GM23338 (cell line): ENCODE results near the gene UGDH. TPM values are rescaled to one million over a fixed set of nuclear protein-coding genes. Genes with fewer than 3 reads are reported as not detected.

Source experiments
- ATAC-seq: fragments of 200-7000 bp; cut with Tn5 transposase; 3 replicates; pipeline ENCODE4 v1.9.1; 2020
- DNase-seq: peaks from one replicate; pipeline ENCODE4 v3.0.0-alpha.2; 2015; ENCODE audit warnings: low spot score
- H2AFZ ChIP-seq: fragments of 200-600 bp; sonication (generic); 2 replicates; pipeline ENCODE4 v1.8.0; 2016; ENCODE audit warnings: antibody characterized with exemption, mild to moderate bottlenecking, moderate library complexity
- H3F3A ChIP-seq: fragments of 200-600 bp; sonication (generic); replicated peaks from 2 replicates; pipeline ENCODE4 v1.8.0; 2017; ENCODE audit warnings: antibody characterized with exemption, mixed run types, low read depth
- H3K27ac ChIP-seq: fragments of 200-600 bp; sonication (generic); 2 replicates; pipeline ENCODE4 v1.6.1; 2016; ENCODE audit warnings: low read depth
- H3K27me3 ChIP-seq: fragments of 200-600 bp; sonication (generic); 2 replicates; pipeline ENCODE4 v1.8.0; 2016; ENCODE audit warnings: mild to moderate bottlenecking, mixed run types, moderate library complexity; ENCODE audit not compliant: insufficient read depth
- H3K36me3 ChIP-seq: fragments of 200-600 bp; sonication (generic); 2 replicates; pipeline ENCODE4 v1.8.0; 2016; ENCODE audit warnings: mild to moderate bottlenecking; ENCODE audit not compliant: insufficient read depth
- H3K4me1 ChIP-seq: fragments of 200-600 bp; sonication (generic); 2 replicates; pipeline ENCODE4 v1.8.0; 2016; ENCODE audit warnings: mild to moderate bottlenecking, moderate library complexity; ENCODE audit not compliant: insufficient read depth
- H3K4me2 ChIP-seq: fragments of 200-600 bp; sonication (generic); 2 replicates; pipeline ENCODE4 v1.7.1; 2017; ENCODE audit warnings: mixed run types
- H3K4me3 ChIP-seq: fragments of 200-600 bp; sonication (generic); 2 replicates; pipeline ENCODE4 v1.6.1; 2016; ENCODE audit warnings: mixed run types
- H3K79me2 ChIP-seq: fragments of 200-600 bp; sonication (generic); replicated peaks from 2 replicates; pipeline ENCODE4 v1.8.0; 2017; ENCODE audit warnings: mild to moderate bottlenecking; ENCODE audit not compliant: insufficient read depth
- H3K9me2 ChIP-seq: fragments of 200-600 bp; sonication (generic); 2 replicates; pipeline ENCODE4 v1.8.0; 2017; ENCODE audit not compliant: insufficient read depth
- H4K20me1 ChIP-seq: fragments of 200-600 bp; sonication (generic); replicated peaks from 2 replicates; pipeline ENCODE4 v1.8.0; 2017; ENCODE audit warnings: mild to moderate bottlenecking; ENCODE audit not compliant: insufficient read depth
- H3K27ac Mint-ChIP-seq: 2 replicates; pipeline ENCODE4 v1.8.0; 2020; ENCODE audit warnings: inconsistent platforms, mild to moderate bottlenecking, moderate library complexity, mixed read lengths
- H3K27me3 Mint-ChIP-seq: 3 replicates; pipeline ENCODE4 v1.8.0; 2022; ENCODE audit warnings: low read depth, mild to moderate bottlenecking, moderate library complexity, mixed read lengths, inconsistent platforms; ENCODE audit not compliant: insufficient read depth, poor library complexity
- H3K36me3 Mint-ChIP-seq: 3 replicates; pipeline ENCODE4 v1.8.0; 2021; ENCODE audit warnings: low read depth, mild to moderate bottlenecking, inconsistent platforms, moderate library complexity, mixed read lengths
- H3K4me1 Mint-ChIP-seq: 3 replicates; pipeline ENCODE4 v1.8.0; 2020; ENCODE audit warnings: mild to moderate bottlenecking, inconsistent platforms, mixed read lengths
- H3K4me3 Mint-ChIP-seq: 3 replicates; pipeline ENCODE4 v1.8.0; 2021; ENCODE audit warnings: moderate library complexity, mild to moderate bottlenecking, inconsistent platforms, mixed read lengths
- H3K9me3 Mint-ChIP-seq: 3 replicates; pipeline ENCODE4 v1.8.0; 2020; ENCODE audit warnings: moderate library complexity, mild to moderate bottlenecking, inconsistent platforms, mixed read lengths
- CREB1 ChIP-seq: fragments of 250-450 bp; sonication (Bioruptor Pico); IDR thresholded peaks from 2 replicates; pipeline ENCODE4 v1.5.0; 2020; ENCODE audit warnings: low read depth, mild to moderate bottlenecking, moderate library complexity
- CTCF ChIP-seq, 2 experiments: fragments of 200-600 bp in 1 of 2; sonication (generic) in 1 of 2; conservative IDR thresholded peaks; 2 replicates each; pipeline versions ENCODE4 v1.5.1 to v1.6.1; 2016 to 2017; ENCODE audit warnings: antibody characterized with exemption in 2 of 2, low read depth in 2 of 2, mild to moderate bottlenecking in 2 of 2, moderate library complexity in 1 of 2
- ETS1 ChIP-seq: IDR thresholded peaks from 2 replicates; pipeline ENCODE4 v1.6.1; 2016; ENCODE audit warnings: antibody characterized with exemption
- EZH2phosphoT487 ChIP-seq: fragments of 200-600 bp; sonication (generic); IDR thresholded peaks from one replicate; pipeline ENCODE4 v1.8.1; 2018; ENCODE audit warnings: antibody characterized with exemption; ENCODE audit not compliant: unreplicated experiment
- NANOG ChIP-seq: IDR thresholded peaks from 2 replicates; pipeline ENCODE4 v1.6.1; 2016; ENCODE audit warnings: antibody characterized with exemption, borderline replicate concordance
- POLR2AphosphoS5 ChIP-seq: IDR thresholded peaks from 2 replicates; pipeline ENCODE4 v1.6.1; 2016; ENCODE audit warnings: antibody characterized with exemption, low read depth
- STAT1 ChIP-seq: IDR thresholded peaks from one replicate; pipeline ENCODE4 v1.6.1; 2016; ENCODE audit warnings: antibody characterized with exemption; ENCODE audit not compliant: unreplicated experiment
- ZNF462 ChIP-seq: fragments of 250-450 bp; sonication (Bioruptor Pico); IDR thresholded peaks from 2 replicates; pipeline ENCODE4 v1.5.0; 2020; ENCODE audit warnings: mild to moderate bottlenecking, moderate library complexity
- polyA plus RNA-seq: library from polyadenylated mRNA; unstranded; fragments of >200 nt; fragmentation: Nextera tagmentation; extraction: Ambion mirVana; gene quantifications from 2 replicates; pipeline ENCODE4 v1.2.1, GENCODE V29; 2016
- total RNA-seq: library from RNA; depleted of rRNA; stranded (reverse); fragments of >200 nt; shearing (Covaris generic); gene quantifications from 2 replicates; pipeline ENCODE4 v1.2.3, GENCODE V29; 2014

The UGDH gene
- total and polyA plus RNA-seq, 2 experiments from 2014 or later: 48.9 to 81.3 TPM

- TF ChIP-seq ETS1 (no peak), CTCF (conservative IDR thresholded peaks at IDR 0.05; ENCODE audit: low read depth in 2 of 2) (no peak), NANOG (no peak), POLR2AphosphoS5 (no peak), EZH2phosphoT487 (no peak), CREB1 (CRISPR knock-in tag) (no peak)
These were observed 3.4 kb upstream of the UGDH start (continued) for GRCh38 chr4:39530682-39531081.

GRCh38 chr4:39529534-39529933 is 2.3 kb upstream of the UGDH start:
- peak overlapping the region; percentile 40; the same call in 2 of the 3 replicates for H3K4me3 Mint-ChIP-seq
- H3K36me3 ChIP-seq: peaks cover 30% of the 10 kb centered on the region
- no peak overlapping the region for H3K27ac Mint-ChIP-seq
- peaks cover 9% of the 10 kb centered on the region for H4K20me1 ChIP-seq
- peaks cover 52% of the 10 kb centered on the region for H3K9me3 Mint-ChIP-seq
- H3K79me2 ChIP-seq: peaks cover 55% of the 10 kb centered on the region
- H3K4me3 ChIP-seq: peak overlapping the region; percentile 98; the same call in 1 of the 2 replicates
- H3K4me1 ChIP-seq: peaks cover 7% of the 10 kb centered on the region; the same call in 1 of the 2 replicates
- ATAC-seq (no peak), DNase-seq (no peak)
- peaks cover 9% of the 10 kb centered on the region; the same call in 2 of the 3 replicates for H3K4me1 Mint-ChIP-seq
- peaks cover 13% of the 10 kb centered on the region for H3F3A ChIP-seq
- H3K27ac ChIP-seq: no peak overlapping the region
- H3K27me3 Mint-ChIP-seq: peaks cover 22% of the 10 kb centered on the region
- TF ChIP-seq CREB1 (CRISPR knock-in tag) (no peak), STAT1 (no peak), ZNF462 (CRISPR knock-in tag) (no peak), CTCF (conservative IDR thresholded peaks at IDR 0.05; ENCODE audit: low read depth in 2 of 2) (no peak)
- H2AFZ ChIP-seq: no peak overlapping the region
- H3K27me3 ChIP-seq: no peaks in the 10 kb centered on the region
- H3K36me3 Mint-ChIP-seq: peaks cover 72% of the 10 kb centered on the region
- H3K9me2 ChIP-seq: no peaks in the 10 kb centered on the region
- peak overlapping the region; percentile 99; the same call in 1 of the 2 replicates for H3K4me2 ChIP-seq
